Ectodermal cell (in vitro differentiated cells): ENCODE results near the gene CNBP.
"Not testable (repeated sequence)": the region's sequence is repeated elsewhere in the genome, so short reads cannot be mapped to it uniquely, and the experiment has no call there.

ENCODE experiments used
- H3K27ac ChIP-seq: 2 replicates; pipeline ENCODE4 v1.7.0; 2013; ENCODE audit warnings: mild to moderate bottlenecking, low read depth, low read length; ENCODE audit not compliant: insufficient read depth, poor library complexity, severe bottlenecking
- H3K27me3 ChIP-seq: 2 replicates; pipeline ENCODE4 v1.7.0; 2013; ENCODE audit warnings: mild to moderate bottlenecking, low read length; ENCODE audit not compliant: insufficient read depth, control insufficient read depth, poor library complexity, severe bottlenecking
- H3K36me3 ChIP-seq: one replicate; pipeline ENCODE4 v1.7.0; 2013; ENCODE audit warnings: low read length; ENCODE audit not compliant: control insufficient read depth, insufficient read depth
- H3K4me1 ChIP-seq: one replicate; pipeline ENCODE4 v1.7.0; 2013; ENCODE audit warnings: low read length; ENCODE audit not compliant: control insufficient read depth, insufficient read depth
- H3K4me3 ChIP-seq: 2 replicates; pipeline ENCODE4 v1.7.0; 2013; ENCODE audit warnings: low read depth, low read length, control low read depth; ENCODE audit not compliant: insufficient read depth
- H3K9me3 ChIP-seq: 2 replicates; pipeline ENCODE4 v1.7.0; 2013; ENCODE audit warnings: mild to moderate bottlenecking, low read length, moderate library complexity; ENCODE audit not compliant: control insufficient read depth
- WGBS, 2 experiments: methylation state at CpG; one replicate each; pipeline ENCODE4 v1.1.7; 2013; ENCODE audit warnings: missing lambda C conversion rate in 2 of 2; 5-methylcytosine and 5-hydroxymethylcytosine counted together

The CNBP gene

GRCh38 chr3:129166579-129167332 lies 16.9 kb downstream of the CNBP start:
- H3K27ac ChIP-seq: no peak overlapping the region
- H3K27me3 ChIP-seq: no peaks in the 10 kb centered on the region
- H3K36me3 ChIP-seq: peaks cover 38% of the 10 kb centered on the region
- WGBS, 2 experiments: 95% methylated on average over 14 to 15 of the region's 15 CpGs
- peaks cover 7% of the 10 kb centered on the region for H3K4me1 ChIP-seq
- no peak overlapping the region for H3K4me3 ChIP-seq
- H3K9me3 ChIP-seq: no peaks in the 10 kb centered on the region

- peaks cover 26% of the 10 kb centered on the region for H3K36me3 ChIP-seq
- not testable (repeated sequence) for H3K27ac ChIP-seq, H3K4me1 ChIP-seq, H3K4me3 ChIP-seq, H3K27me3 ChIP-seq, H3K9me3 ChIP-seq
- WGBS, 2 experiments: 91 to 94% methylated on average over 8 of the region's 8 CpGs
Measured at GRCh38 chr3:129165594-129165993, 18.1 kb downstream of the CNBP start.

GRCh38 chr3:129164500-129164899 lies 19.2 kb downstream of the CNBP start:
- Histone ChIP-seq H3K27me3 (no peaks in the 10 kb centered on the region), H3K4me1 (peaks cover 7% of the 10 kb centered on the region)
- 92 to 95% methylated on average over 7 of the region's 7 CpGs for WGBS, 2 experiments

GRCh38 chr3:129162729-129163579 lies 20.7 kb downstream of the CNBP start:
- H3K4me1 ChIP-seq: peaks cover 7% of the 10 kb centered on the region
- no peaks in the 10 kb centered on the region for H3K27me3 ChIP-seq
- no peak overlapping the region for H3K27ac ChIP-seq
- H3K9me3 ChIP-seq: no peaks in the 10 kb centered on the region
- H3K4me3 ChIP-seq: no peak overlapping the region
- H3K36me3 ChIP-seq: peaks cover 15% of the 10 kb centered on the region
- WGBS, 2 experiments: 87 to 88% methylated on average over 5 of the region's 5 CpGs

More at GRCh38 chr3:129164500-129164899, 19.2 kb downstream of the CNBP start:
- Histone ChIP-seq H3K36me3 (peaks cover 20% of the 10 kb centered on the region), H3K27ac (no peak overlapping the region), H3K9me3 (no peaks in the 10 kb centered on the region), H3K4me3 (no peak overlapping the region)

GRCh38 chr3:129161860-129162271 lies 21.8 kb downstream of the CNBP start:
- Histone ChIP-seq H3K4me3 (peak overlapping the region; percentile 91), H3K9me3 (no peaks in the 10 kb centered on the region), H3K36me3 (peaks cover 18% of the 10 kb centered on the region), H3K27me3 (no peaks in the 10 kb centered on the region), H3K27ac (peak overlapping the region; percentile 96), H3K4me1 (peaks cover 7% of the 10 kb centered on the region)
- 7 to 9% methylated on average over 12 of the region's 12 CpGs for WGBS, 2 experiments

- WGBS, 2 experiments: 0 to 1% methylated on average over 61 to 64 of the region's 67 CpGs
- Histone ChIP-seq H3K27ac (peak within 1 kb of the TSS; percentile 96), H3K4me1 (peaks cover 7% of the 10 kb centered on the region), H3K36me3 (peaks cover 14% of the 10 kb centered on the region), H3K4me3 (peak within 1 kb of the TSS; percentile 91), H3K9me3 (no peaks in the 10 kb centered on the region), H3K27me3 (no peaks in the 10 kb centered on the region)
Measured at GRCh38 chr3:129160891-129161859, 22.5 kb downstream of the CNBP start, which contains the start of gene ISY1. Gene ISY1 (minus strand): TSS chr3:129161063. CDS start chr3:129160975, 88 bp downstream.

GRCh38 chr3:129144786-129145185 lies 38.9 kb downstream of the CNBP start:
- Histone ChIP-seq H3K27ac (no peak overlapping the region), H3K36me3 (peaks cover 5% of the 10 kb centered on the region), H3K27me3 (no peaks in the 10 kb centered on the region), H3K4me3 (no peak overlapping the region), H3K9me3 (no peaks in the 10 kb centered on the region), H3K4me1 (no peaks in the 10 kb centered on the region)

- H3K36me3 ChIP-seq: peaks cover 11% of the 10 kb centered on the region
- H3K9me3 ChIP-seq, H3K4me3 ChIP-seq, H3K4me1 ChIP-seq, H3K27ac ChIP-seq, H3K27me3 ChIP-seq: not testable (repeated sequence)
- 93% methylated on average over 3 of the region's 5 CpGs for WGBS, 2 experiments
Measured at GRCh38 chr3:129141011-129141410, 42.7 kb downstream of the CNBP start.

GRCh38 chr3:129139911-129140310 lies 43.8 kb downstream of the CNBP start:
- Histone ChIP-seq H3K9me3 (no peaks in the 10 kb centered on the region), H3K27me3 (no peaks in the 10 kb centered on the region), H3K4me3 (no peak overlapping the region), H3K4me1 (no peaks in the 10 kb centered on the region), H3K36me3 (peaks cover 12% of the 10 kb centered on the region), H3K27ac (no peak overlapping the region)
- 91 to 96% methylated on average over 1 of the region's 1 CpG for WGBS, 2 experiments
